B cell (primary cell): Measurements from ENCODE around the gene SMURF1.

Source experiments
- CTCF ChIP-seq: fragments of 200-600 bp; IDR thresholded peaks from one replicate; pipeline ENCODE4 v1.8.0; 2022; ENCODE audit warnings: antibody characterized with exemption, mild to moderate bottlenecking
- EZH2 ChIP-seq: IDR thresholded peaks from 2 replicates; pipeline ENCODE4 v1.6.1; 2012; ENCODE audit warnings: borderline replicate concordance, low read depth, mild to moderate bottlenecking, moderate library complexity, low read length; ENCODE audit not compliant: insufficient read depth, poor library complexity, severe bottlenecking

GRCh38 chr7:99116144-99116543, 27.8 kb downstream of the SMURF1 start:
- no peak for TF ChIP-seq EZH2
- TF ChIP-seq CTCF = no peak
